GM21723 (cell line): Measurements from ENCODE around the gene CCDC38.
"Not testable (repeated sequence)": the region's sequence is repeated elsewhere in the genome, so short reads cannot be mapped to it uniquely, and the experiment has no call there.

Experiments
- ATAC-seq: cut with Tn5 transposase; IDR thresholded peaks from one replicate; pipeline ENCODE4 v1.9.1; 2021; ENCODE audit warnings: mild to moderate bottlenecking, moderate library complexity; ENCODE audit not compliant: unreplicated experiment

The CCDC38 gene

DNA sequence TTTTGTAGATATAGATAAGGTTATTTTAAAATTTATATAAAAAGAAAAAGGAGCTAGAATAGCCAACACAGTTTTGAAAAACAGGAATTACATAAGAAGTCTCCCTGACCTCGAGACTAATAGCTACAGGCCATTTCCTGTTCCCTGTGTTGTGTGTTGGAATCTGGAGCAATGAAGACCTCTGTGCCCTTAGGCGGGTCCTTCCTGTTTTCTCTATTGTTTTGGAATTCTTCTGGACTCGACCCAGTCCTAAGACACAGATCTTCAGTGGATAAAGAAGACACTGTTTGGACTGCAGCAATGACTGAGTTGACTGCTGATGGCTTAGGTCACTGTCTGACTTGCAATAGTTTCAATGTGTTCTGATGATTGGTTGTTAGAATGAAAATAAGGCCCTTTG, 57.4 kb downstream of the CCDC38 start:
- no peak for ATAC-seq

GRCh38 chr12:95882873-95883272, 59.5 kb downstream of the CCDC38 start:
- ATAC-seq: no peak

- ATAC-seq: no peak
Observed at GRCh38 chr12:95882080-95882479, 60.3 kb downstream of the CCDC38 start.

DNA sequence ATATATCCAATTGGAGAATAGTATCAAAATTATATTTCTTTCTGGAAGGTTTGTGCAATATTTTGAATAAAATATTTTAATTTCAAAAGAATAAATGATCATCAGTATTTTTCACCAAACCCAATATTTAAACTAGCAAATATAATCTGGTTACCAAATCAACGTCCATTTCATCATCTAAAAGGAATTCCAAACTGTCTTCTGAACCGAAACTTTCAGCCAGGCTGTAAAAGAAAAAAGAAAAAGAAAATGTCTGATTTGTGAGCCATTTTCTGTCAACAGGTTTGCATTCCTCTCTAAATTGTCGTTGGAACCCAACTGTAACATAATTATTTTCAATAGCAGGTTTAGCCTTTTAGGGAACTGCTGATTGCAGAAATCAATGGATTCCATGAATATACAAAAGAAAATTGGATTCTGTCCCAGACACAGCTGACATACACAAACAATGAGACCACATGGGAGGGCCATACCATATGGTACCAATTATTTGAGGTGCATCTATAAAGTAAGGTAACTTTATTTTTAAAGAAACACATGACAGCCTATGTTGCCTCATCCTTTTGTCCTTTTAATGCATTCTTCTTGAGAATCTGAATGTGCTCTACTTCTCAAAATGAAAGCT, 61.0 kb downstream of the CCDC38 start:
- ATAC-seq: no peak

DNA sequence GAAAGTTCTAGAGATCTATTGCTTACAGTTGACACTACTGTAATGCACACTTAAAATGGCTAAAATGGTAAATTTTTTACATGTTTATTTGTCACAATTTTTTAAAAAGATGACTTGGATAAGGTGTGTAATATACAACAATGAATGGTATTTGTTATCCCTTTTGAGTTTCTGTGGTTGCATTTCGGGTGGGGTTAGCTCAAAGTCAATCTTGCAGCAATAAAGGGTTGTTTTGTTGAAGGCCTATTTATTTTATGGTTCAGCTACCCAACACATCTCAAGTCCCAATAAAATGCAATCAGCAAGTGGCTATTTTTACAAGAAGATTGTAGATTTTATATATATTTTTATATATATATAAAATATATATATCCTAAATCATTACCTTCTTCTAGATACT, 61.5 kb downstream of the CCDC38 start:
- ATAC-seq: no peak

GRCh38 chr12:95877622-95878021, 64.8 kb downstream of the CCDC38 start:
- ATAC-seq: no peak

DNA sequence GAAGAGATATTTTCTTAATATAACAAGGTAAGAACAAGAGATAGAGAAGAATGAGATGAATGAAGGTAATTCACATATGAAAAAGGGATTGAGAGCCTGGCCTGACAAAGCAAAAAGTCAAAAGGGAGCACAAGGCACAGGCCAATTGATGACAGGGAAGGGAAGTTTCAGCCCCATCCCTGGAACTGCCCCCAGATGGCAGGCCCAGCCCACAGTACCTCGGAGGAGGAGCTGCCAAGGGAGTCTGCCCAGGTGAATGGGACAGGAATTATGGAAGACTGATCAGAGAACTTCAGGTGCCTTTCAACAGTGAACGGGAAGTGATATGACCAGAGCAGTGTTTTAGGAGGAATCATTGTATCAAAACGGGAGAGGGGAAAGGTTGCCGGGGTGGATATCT, 68.0 kb downstream of the CCDC38 start:
- no peak for ATAC-seq

DNA sequence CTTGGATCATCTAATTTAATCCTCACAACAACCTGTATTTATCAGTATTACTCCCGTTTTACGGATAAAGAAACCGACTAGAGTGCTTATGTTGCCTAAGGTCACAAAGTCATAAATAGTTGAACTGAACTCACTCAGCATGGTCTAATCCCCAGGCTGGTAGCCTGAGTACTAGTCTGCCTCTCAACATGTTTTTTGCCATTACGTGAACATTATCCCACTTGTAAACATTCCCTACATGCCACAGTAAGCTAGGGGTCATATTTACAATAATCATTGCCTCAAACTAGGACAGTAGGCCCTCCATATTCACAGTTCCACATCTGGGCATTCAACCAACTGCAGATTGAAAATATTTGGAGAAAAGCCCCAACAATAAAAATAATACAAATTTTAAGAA, 71.5 kb downstream of the CCDC38 start:
- no peak for ATAC-seq

- no peak for ATAC-seq
Observed at GRCh38 chr12:95863337-95863736, 79.1 kb downstream of the CCDC38 start.

GRCh38 chr12:95862038-95862437, 80.4 kb downstream of the CCDC38 start:
- no peak for ATAC-seq

DNA sequence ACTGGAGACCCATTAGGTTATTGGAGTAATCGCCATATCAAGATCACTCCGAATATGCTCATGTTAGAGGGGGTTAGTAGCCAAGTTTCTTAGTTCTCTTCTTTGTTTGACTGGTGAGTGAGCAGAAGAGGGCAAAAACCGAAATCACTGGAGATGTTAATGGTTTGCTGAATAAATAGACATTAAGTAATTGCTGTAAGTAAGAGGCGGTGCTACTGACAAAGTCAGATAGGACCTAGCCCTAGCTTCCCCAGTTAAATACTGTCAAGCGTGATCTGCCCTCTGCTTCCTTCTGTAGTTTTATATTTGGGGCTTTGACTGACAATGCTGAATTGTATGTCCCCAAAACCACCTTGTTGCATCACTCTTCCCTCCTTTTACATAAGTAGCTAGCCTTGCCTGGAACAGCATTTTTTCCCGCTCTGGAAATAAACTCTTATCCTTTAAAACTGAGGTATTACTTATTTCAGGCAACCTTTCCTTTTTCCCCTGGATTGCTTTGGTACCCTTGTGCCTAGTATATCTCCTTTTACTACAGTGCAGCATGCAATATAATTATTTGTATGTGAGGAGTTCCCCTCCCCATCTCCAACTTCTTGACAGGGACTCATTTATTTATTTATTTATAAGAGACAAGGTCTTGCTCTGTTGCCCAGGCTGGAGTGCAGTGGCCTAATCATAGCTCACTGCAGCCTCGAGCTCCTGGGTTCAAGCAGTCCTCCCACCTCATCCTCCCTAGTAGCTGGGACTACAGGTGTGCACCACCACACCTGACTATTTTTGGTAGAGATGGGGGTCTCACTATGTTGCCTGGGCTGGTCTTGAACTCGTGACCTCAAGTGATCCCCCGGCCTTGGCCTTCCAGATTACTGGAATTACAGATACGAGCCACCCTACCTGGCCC, 82.2 kb downstream of the CCDC38 start:
- ATAC-seq: no peak

- ATAC-seq: peak; percentile 31
Observed at GRCh38 chr12:95859344-95859816, 83.0 kb downstream of the CCDC38 start.

DNA sequence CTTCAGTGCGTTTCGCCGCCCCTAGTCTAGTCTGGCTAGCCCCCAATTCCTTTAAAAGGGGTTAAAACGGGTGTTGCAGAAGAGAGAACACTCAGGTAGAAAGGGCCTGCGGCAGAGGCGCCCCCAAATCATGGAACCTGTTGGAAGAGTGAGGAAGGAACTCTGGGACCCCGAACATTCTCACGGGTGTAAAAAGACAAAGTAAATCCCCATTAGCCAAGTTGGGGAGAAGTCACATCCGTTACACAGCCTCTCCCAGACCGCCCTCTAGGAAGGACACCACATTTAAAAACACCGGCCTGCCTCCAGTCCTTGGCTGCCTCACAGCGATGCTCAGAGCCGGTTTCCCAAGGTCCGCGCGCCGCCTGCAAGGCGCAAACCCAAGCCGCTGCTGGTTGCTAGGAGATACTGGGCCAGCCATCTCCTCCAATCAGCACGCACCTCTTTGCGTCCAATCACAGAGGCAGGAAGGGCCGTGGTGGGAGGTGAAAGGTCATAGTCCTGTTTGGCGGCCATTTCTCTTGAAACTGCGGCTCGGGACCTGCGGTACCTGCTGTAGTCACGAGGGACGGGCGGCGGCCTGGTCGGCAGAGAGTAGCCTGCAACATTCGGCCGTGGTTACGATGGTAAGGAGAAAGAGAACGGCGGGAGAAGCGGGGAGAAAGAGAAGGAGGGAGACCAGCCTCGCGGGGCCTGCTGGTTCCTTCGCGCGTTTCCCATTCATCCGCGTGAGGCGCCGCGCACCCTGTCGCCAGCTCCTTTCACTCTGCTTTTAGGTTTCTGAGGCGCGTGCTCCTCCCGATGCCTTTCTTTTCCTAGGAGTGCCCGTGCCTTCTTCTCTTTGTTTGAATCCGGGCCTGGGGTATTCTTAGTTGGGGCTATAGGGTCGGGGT, 83.7 kb downstream of the CCDC38 start, which contains the start of gene SNRPF:
TSS of gene SNRPF (plus strand) at position 502 of the 893 bp plus-strand sequence. CDS start at position 624, 122 bp downstream.
- peak; percentile 99 for ATAC-seq

- no peak for ATAC-seq
Observed at GRCh38 chr12:95857799-95858198, 84.6 kb downstream of the CCDC38 start.

GRCh38 chr12:95857156-95857555, 85.3 kb downstream of the CCDC38 start:
- no peak for ATAC-seq

GRCh38 chr12:95852133-95852532, 90.3 kb downstream of the CCDC38 start:
- no peak for ATAC-seq

GRCh38 chr12:95851606-95852005, 90.8 kb downstream of the CCDC38 start:
- ATAC-seq: no peak

DNA sequence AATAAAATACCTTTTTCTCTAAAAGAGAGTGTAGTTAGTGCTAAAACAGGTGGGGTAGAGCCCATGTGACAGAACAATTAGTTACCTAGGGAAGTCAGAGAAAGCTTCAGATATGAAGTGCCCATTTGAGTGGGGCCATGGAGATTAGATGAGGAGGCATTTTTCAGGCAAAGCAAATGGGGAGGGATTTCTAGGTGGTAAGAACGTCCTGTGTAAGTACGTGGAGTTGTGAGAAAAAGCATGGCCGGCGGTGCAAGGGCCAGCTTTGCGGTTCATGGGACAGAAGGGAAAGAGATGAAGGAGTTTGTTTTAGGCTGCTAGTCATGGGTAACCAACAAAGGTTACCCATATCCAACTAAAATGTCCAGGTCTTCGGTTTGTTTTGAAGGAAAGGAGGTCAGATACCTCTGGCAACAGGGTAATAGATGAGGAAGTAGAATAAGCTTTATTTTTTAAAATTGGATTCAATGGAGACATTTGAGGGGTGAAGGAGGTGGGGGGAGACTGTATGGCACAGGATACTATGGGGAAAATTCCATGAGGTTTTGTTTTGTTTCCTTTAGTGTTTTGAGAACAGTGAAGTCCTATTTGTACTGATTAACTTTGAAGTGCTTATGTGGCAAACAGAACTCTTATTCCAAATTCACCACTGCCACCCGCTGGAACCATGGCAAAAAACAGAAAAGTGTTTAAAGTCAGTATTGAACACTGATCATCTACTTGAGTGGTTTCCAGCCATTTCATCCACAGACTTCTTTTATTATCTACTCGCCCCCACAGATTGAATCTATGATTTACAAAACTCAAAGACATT, 93.6 kb downstream of the CCDC38 start:
- no peak for ATAC-seq

DNA sequence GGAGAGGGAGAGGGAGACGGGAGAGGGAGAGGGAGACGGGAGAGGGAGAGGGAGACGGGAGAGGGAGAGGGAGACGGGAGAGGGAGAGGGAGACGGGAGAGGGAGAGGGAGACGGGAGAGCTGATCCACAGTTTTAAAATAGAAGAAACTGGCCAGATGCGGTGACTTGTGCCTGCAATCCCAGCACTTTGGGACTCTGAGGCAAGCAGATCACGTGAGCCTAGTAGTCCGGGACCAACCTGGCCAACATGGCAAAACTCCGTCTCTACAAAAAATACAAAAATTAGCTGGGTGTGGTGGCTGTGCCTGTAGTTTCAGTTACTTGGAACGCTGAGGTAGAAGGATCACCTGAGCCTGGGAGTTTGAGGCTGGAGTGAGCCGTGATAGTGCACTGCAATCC, 100.0 kb downstream of the CCDC38 start:
- not testable (repeated sequence) for ATAC-seq

GRCh38 chr12:95838125-95838524, 104.3 kb downstream of the CCDC38 start:
- no peak for ATAC-seq
